ENCODE measurements around the gene TGFBR1.

The TGFBR1 gene

DNA sequence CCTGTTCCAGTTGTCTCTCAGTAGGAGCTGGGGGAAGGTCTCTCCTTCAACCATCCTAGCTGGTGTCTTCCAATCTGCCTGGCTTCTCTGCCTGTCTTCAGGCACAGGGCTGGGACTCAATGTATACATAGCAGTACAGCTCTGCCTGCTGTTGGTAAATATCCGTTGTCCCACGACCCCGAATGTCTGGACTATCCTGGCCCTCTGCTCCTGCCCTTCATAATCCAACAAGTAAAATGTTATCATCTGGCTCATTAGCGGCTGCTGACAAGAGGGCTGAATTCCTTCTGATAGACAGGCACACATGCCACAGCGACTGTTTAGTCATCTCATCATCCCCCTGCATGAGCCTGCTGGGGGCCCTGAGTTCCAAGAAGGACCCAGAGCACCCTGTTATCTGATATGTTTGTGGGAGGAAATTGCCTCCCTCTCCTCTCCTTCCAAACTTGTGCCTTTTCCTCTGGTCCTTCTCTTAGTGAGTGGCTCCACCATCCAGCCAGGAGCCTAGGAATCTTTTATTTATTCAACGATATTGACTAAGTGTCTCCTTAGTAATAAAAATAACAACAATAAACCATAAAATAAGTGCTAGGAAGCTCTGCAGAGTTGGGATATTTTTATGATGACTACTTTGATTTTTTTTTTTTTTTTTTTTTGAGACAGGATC lies 29.5 kb upstream of the TGFBR1 start:
- Histone ChIP-seq H3K36me3 (ENCODE audit: control insufficient read depth in 5 of 5, insufficient read depth in 5 of 5, low read length in 5 of 5) (peaks cover 0 to 15% (median 9%) of the 10 kb centered on the region in 5 donors), H3K9me3 (ENCODE audit: control insufficient read depth in 5 of 5, low read length in 5 of 5) (no peaks in the 10 kb centered on the region), H3K27me3 (ENCODE audit: control insufficient read depth in 5 of 5, insufficient read depth in 4 of 5, low read length in 5 of 5) (no peaks in the 10 kb centered on the region), H3K4me3 (ENCODE audit: low read depth in 1 of 5, low read length in 5 of 5) (no peak overlapping the region), H3K4me1 (ENCODE audit: control insufficient read depth in 5 of 5, insufficient read depth in 5 of 5, low read length in 5 of 5) (peaks cover 6 to 40% (median 19%) of the 10 kb centered on the region in 5 donors), H3K9ac (ENCODE audit: low read length in 5 of 5) (no peak overlapping the region), H3K27ac (ENCODE audit: low read depth, low read length) (no peak overlapping the region)

DNA sequence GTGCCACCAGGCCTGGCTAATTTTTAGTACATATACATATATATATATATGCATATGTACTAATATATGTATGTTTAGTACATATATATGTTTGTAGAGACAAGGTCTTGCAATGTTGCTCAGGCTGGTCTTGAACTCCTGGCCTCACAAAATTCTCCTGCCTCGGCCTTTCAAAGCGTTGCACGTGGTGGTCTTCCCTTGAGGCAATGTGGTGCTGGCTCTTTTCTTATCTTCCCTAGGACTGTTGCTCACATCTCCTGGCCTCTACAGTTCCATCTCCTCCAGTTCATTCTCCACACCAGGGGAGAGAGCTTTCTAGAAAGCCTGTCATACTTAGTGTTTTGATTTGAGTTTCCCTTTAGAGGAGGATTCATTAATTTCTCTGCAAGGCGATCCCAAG lies 28.9 kb upstream of the TGFBR1 start:
- H3K4me3 ChIP-seq (ENCODE audit: low read depth in 1 of 5, low read length in 5 of 5): no peak overlapping the region
- H3K27me3 ChIP-seq (ENCODE audit: control insufficient read depth in 5 of 5, insufficient read depth in 4 of 5, low read length in 5 of 5): peaks cover 0 to 2% (median 0%) of the 10 kb centered on the region in 5 donors
- peaks cover 6 to 36% (median 15%) of the 10 kb centered on the region in 5 donors for H3K4me1 ChIP-seq (ENCODE audit: control insufficient read depth in 5 of 5, insufficient read depth in 5 of 5, low read length in 5 of 5)
- peaks cover 0 to 9% (median 4%) of the 10 kb centered on the region in 5 donors for H3K36me3 ChIP-seq (ENCODE audit: control insufficient read depth in 5 of 5, insufficient read depth in 5 of 5, low read length in 5 of 5)
- no peak overlapping the region for H3K9ac ChIP-seq (ENCODE audit: low read length in 5 of 5)
- no peaks in the 10 kb centered on the region for H3K9me3 ChIP-seq (ENCODE audit: control insufficient read depth in 5 of 5, low read length in 5 of 5)
- no peak overlapping the region for H3K27ac ChIP-seq (ENCODE audit: low read depth, low read length)

DNA sequence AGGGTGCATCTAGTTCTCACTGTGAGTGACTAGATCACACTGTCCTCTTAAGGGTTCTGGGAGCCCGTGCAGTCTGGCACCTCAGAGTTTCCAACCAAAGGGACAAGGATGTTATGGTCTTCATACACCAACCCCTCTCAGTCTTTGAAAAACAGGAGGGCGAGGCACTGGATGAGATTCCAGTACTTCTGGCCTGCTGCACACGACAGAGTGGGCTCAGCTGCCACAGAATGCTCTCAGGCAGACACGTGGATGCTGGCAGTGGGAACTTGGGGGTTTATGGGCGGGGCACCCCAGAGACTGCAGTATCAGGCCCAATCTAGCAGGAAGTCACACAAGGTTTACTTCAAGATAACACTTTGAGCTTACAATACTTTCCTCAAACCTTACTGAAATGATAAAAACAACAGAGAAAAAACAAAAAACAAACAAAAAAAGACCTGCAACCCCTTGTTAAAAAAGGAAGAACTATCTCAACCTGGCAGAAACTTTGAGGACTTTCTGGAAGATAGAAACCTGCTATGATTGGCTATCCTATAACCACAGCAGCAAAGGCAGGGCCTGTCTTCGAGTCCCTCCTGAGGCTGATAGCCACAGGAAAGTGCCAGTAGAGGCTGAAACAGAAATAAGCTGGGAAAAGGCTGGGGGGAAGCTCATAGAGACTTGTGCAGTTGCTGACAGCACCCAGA lies 28.3 kb upstream of the TGFBR1 start:
- H3K27ac ChIP-seq (ENCODE audit: low read depth, low read length): no peak overlapping the region
- no peaks in the 10 kb centered on the region for H3K9me3 ChIP-seq (ENCODE audit: control insufficient read depth in 5 of 5, low read length in 5 of 5)
- peaks cover 6 to 30% (median 12%) of the 10 kb centered on the region in 5 donors for H3K4me1 ChIP-seq (ENCODE audit: control insufficient read depth in 5 of 5, insufficient read depth in 5 of 5, low read length in 5 of 5)
- H3K27me3 ChIP-seq (ENCODE audit: control insufficient read depth in 5 of 5, insufficient read depth in 4 of 5, low read length in 5 of 5): peaks cover 0 to 2% (median 0%) of the 10 kb centered on the region in 5 donors
- H3K4me3 ChIP-seq (ENCODE audit: low read depth in 1 of 5, low read length in 5 of 5): no peak overlapping the region
- H3K36me3 ChIP-seq (ENCODE audit: control insufficient read depth in 5 of 5, insufficient read depth in 5 of 5, low read length in 5 of 5): peaks cover 0 to 4% (median 3%) of the 10 kb centered on the region in 5 donors
- no peak overlapping the region for H3K9ac ChIP-seq (ENCODE audit: low read length in 5 of 5)

DNA sequence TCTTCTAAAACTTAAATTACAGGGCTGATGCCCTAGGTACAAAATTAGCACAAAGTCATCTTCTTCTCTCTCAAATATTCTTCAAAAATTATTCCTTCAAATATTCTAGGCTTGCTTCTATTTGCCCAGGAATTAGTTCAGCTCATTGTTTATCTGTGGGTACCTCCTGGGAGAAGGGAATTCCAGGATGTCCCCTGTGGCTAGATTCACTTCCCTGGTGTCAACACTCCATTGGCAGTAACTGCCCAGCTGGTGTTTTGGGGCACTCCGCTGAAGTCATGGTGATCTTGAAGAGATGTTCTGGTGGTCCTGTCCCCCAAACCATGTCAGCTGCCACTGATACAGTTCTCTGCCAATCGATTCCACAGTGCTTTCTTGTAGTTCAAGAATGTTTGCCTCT lies 26.2 kb upstream of the TGFBR1 start:
- Histone ChIP-seq H3K4me3 (ENCODE audit: low read depth in 1 of 5, low read length in 5 of 5) (no peak overlapping the region), H3K27ac (ENCODE audit: low read depth, low read length) (no peak overlapping the region)

DNA sequence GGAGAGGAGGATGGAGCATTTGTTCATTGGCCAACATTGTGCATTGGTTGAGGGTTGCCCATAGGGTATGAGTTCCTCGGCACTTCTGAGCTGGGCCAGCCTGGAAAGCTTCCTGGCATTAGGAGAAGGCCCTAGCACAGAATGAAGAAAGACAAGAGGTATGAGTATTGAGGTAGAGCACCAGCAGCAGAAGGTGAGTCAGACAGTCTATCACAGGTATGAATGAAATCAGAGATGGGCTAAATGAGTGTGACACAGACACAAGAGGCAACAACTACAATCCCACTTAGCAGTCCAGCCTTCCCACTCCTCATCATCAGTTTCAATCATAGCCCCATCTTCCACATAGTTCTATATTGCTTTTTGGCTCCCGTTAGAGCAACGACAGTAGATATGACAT lies 25.4 kb upstream of the TGFBR1 start:
- Histone ChIP-seq H3K9me3 (ENCODE audit: control insufficient read depth in 5 of 5, low read length in 5 of 5) (no peaks in the 10 kb centered on the region), H3K4me1 (ENCODE audit: control insufficient read depth in 5 of 5, insufficient read depth in 5 of 5, low read length in 5 of 5) (peaks cover 0 to 23% (median 6%) of the 10 kb centered on the region in 5 donors), H3K4me3 (ENCODE audit: low read depth in 1 of 5, low read length in 5 of 5) (no peak overlapping the region), H3K36me3 (ENCODE audit: control insufficient read depth in 5 of 5, insufficient read depth in 5 of 5, low read length in 5 of 5) (no peaks in the 10 kb centered on the region), H3K9ac (ENCODE audit: low read length in 5 of 5) (no peak overlapping the region), H3K27ac (ENCODE audit: low read depth, low read length) (no peak overlapping the region), H3K27me3 (ENCODE audit: control insufficient read depth in 5 of 5, insufficient read depth in 4 of 5, low read length in 5 of 5) (peaks cover 0 to 2% (median 0%) of the 10 kb centered on the region in 5 donors)

More for the DNA sequence above, 26.2 kb upstream of the TGFBR1 start:
- Histone ChIP-seq H3K27me3 (ENCODE audit: control insufficient read depth in 5 of 5, insufficient read depth in 4 of 5, low read length in 5 of 5) (peaks cover 0 to 2% (median 0%) of the 10 kb centered on the region in 5 donors), H3K4me1 (ENCODE audit: control insufficient read depth in 5 of 5, insufficient read depth in 5 of 5, low read length in 5 of 5) (peaks cover 0 to 23% (median 6%) of the 10 kb centered on the region in 5 donors), H3K36me3 (ENCODE audit: control insufficient read depth in 5 of 5, insufficient read depth in 5 of 5, low read length in 5 of 5) (no peaks in the 10 kb centered on the region), H3K9me3 (ENCODE audit: control insufficient read depth in 5 of 5, low read length in 5 of 5) (no peaks in the 10 kb centered on the region), H3K9ac (ENCODE audit: low read length in 5 of 5) (no peak overlapping the region)

DNA sequence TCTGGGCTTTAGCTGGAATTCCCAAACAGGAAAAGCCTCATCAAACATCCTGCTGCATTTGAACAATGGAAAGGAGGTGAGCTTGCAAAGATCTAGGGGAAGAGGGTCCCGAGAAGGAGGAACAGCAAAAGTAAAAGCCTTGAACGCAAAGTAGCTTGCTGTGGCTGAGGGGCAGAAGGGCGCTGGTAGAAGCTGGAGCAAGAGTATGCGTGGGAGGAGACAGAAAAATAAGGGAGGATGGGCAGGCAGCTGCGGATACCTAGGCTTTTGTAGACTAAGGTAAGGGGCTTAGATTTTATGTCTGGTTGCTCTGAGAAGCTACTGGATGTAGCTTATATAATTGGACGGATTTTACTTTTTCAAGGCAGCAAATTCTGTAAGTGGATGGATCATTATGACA lies 21.9 kb upstream of the TGFBR1 start:
- peaks cover 0 to 30% (median 9%) of the 10 kb centered on the region in 5 donors for H3K4me1 ChIP-seq (ENCODE audit: control insufficient read depth in 5 of 5, insufficient read depth in 5 of 5, low read length in 5 of 5)
- H3K9ac ChIP-seq (ENCODE audit: low read length in 5 of 5): no peak overlapping the region
- H3K4me3 ChIP-seq (ENCODE audit: low read depth in 1 of 5, low read length in 5 of 5): no peak overlapping the region
- H3K27me3 ChIP-seq (ENCODE audit: control insufficient read depth in 5 of 5, insufficient read depth in 4 of 5, low read length in 5 of 5): peaks cover 0 to 2% (median 0%) of the 10 kb centered on the region in 5 donors
- H3K27ac ChIP-seq (ENCODE audit: low read depth, low read length): no peak overlapping the region
- no peaks in the 10 kb centered on the region for H3K36me3 ChIP-seq (ENCODE audit: control insufficient read depth in 5 of 5, insufficient read depth in 5 of 5, low read length in 5 of 5)
- H3K9me3 ChIP-seq (ENCODE audit: control insufficient read depth in 5 of 5, low read length in 5 of 5): no peaks in the 10 kb centered on the region

DNA sequence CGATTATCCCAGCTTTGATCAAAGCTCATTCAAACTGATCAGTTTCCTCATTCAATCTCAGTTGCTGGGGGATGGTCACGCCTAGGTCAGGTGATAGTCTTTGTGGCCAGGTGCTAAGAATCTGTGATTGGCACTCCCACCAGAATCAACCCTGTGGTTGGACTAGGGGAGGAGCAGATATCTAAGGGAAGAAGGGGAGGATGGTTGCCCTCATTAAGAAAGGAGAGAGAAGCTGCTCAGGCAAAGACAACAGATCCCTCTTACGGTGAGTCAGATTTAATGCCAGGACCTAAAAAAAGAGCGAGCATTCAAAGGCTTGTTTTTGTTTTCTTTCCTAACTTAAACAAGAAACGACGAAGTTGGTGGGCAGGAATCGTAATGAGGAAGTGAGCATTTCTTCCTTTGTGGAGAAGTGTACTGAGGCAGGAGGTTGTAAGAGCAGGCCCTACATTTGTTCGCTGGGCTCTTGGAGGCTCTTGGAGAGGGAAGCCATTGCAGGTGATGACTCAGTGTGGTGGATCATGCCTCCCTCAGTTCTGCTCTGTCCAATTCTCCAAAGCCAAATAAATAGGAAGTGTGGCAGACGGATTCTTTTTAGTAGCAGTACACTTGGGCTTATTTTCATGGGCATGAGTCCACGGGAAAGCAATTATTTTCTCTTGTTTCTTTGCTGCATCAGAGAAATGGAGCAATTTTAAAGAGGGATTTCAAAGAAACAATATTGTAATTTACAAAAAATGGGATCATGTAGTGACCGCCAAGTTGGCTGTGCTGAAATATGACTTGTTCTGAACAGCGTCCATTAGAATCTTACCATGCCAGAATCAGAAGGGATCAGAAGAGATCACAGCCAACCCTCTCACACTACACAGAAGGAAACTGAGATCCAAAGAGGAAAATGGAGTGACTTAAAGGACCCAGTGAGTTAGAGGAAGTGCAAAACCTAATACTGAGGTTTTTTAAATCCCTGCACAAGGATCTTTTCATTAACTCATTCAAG lies 18.7 kb upstream of the TGFBR1 start:
- no peak overlapping the region for H3K4me3 ChIP-seq (ENCODE audit: low read depth in 1 of 5, low read length in 5 of 5)
- H3K27me3 ChIP-seq (ENCODE audit: control insufficient read depth in 5 of 5, insufficient read depth in 4 of 5, low read length in 5 of 5): no peaks in the 10 kb centered on the region
- H3K9me3 ChIP-seq (ENCODE audit: control insufficient read depth in 5 of 5, low read length in 5 of 5): no peaks in the 10 kb centered on the region
- no peak overlapping the region for H3K9ac ChIP-seq (ENCODE audit: low read length in 5 of 5)
- no peaks in the 10 kb centered on the region for H3K36me3 ChIP-seq (ENCODE audit: control insufficient read depth in 5 of 5, insufficient read depth in 5 of 5, low read length in 5 of 5)
- H3K4me1 ChIP-seq (ENCODE audit: control insufficient read depth in 5 of 5, insufficient read depth in 5 of 5, low read length in 5 of 5): peaks cover 0 to 30% (median 9%) of the 10 kb centered on the region in 5 donors
- no peak overlapping the region for H3K27ac ChIP-seq (ENCODE audit: low read depth, low read length)

DNA sequence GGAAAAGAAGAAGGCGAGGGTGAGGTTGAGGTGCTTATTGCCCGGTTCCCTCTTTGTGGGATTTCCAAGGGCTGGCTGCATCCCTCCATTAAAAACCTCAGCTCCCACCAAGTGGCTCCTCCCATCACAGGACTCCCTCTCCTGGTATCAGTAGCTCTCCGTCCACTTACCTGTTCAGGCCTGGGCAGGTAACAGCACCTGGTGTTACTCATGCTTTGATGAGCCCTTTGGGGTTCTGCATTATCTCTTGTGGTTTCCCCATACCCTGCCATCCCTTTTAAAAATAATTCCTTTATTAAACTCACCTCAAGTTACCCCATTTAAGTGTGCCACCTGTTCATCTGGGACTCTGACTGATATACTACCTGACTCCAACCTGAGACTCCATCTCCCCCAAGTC lies 17.5 kb upstream of the TGFBR1 start:
- Histone ChIP-seq H3K9ac (ENCODE audit: low read length in 5 of 5) (no peak overlapping the region), H3K4me1 (ENCODE audit: control insufficient read depth in 5 of 5, insufficient read depth in 5 of 5, low read length in 5 of 5) (peaks cover 0 to 28% (median 9%) of the 10 kb centered on the region in 5 donors), H3K4me3 (ENCODE audit: low read depth in 1 of 5, low read length in 5 of 5) (no peak overlapping the region), H3K27ac (ENCODE audit: low read depth, low read length) (no peak overlapping the region), H3K9me3 (ENCODE audit: control insufficient read depth in 5 of 5, low read length in 5 of 5) (no peaks in the 10 kb centered on the region), H3K36me3 (ENCODE audit: control insufficient read depth in 5 of 5, insufficient read depth in 5 of 5, low read length in 5 of 5) (no peaks in the 10 kb centered on the region), H3K27me3 (ENCODE audit: control insufficient read depth in 5 of 5, insufficient read depth in 4 of 5, low read length in 5 of 5) (no peaks in the 10 kb centered on the region)

DNA sequence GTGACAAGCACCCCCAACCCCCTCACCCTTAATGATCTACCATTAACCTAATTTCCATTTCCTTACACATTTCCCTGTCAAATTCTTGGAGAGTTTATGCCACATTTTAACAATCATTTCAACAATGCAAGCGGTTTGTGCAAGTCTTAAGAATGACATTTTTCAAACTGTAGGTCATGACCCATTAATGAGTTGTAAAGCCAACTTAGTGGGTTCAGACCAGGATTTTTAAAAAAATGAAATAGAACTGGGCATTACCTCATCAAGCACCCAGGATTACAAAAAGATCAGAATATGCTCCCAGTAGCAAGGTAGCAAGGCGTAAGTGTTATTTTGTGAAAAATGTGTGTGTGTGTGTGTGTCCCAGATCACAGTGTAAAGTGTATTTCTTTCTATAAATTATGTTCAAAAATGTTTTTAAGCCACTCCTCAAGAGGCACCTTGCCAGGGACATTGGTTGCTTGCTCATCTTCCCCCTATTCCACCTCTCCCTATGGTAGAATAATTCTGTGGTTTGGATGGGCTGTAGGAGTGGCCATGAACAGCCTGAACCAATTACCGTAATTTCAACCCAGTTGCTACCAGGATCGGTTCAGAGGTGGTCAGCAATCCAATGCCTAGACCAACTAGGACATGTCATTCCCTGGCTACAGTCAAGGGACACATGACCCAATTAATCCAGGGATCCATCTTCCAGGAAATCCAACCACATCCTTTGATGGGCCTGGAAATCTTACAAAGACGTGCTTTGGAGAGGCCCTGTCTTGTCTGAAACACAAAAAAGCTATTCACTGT lies 14.4 kb upstream of the TGFBR1 start:
- peaks cover 0 to 19% (median 9%) of the 10 kb centered on the region in 5 donors for H3K4me1 ChIP-seq (ENCODE audit: control insufficient read depth in 5 of 5, insufficient read depth in 5 of 5, low read length in 5 of 5)
- H3K27me3 ChIP-seq (ENCODE audit: control insufficient read depth in 5 of 5, insufficient read depth in 4 of 5, low read length in 5 of 5): no peaks in the 10 kb centered on the region
- no peak overlapping the region for H3K9ac ChIP-seq (ENCODE audit: low read length in 5 of 5)
- H3K9me3 ChIP-seq (ENCODE audit: control insufficient read depth in 5 of 5, low read length in 5 of 5): no peaks in the 10 kb centered on the region
- H3K36me3 ChIP-seq (ENCODE audit: control insufficient read depth in 5 of 5, insufficient read depth in 5 of 5, low read length in 5 of 5): no peaks in the 10 kb centered on the region
- H3K4me3 ChIP-seq (ENCODE audit: low read depth in 1 of 5, low read length in 5 of 5): no peak overlapping the region
- H3K27ac ChIP-seq (ENCODE audit: low read depth, low read length): no peak overlapping the region
